Uterus (tissue), 4 donors: ENCODE measurements around the gene SDC1. TPM values are rescaled to one million over a fixed set of nuclear protein-coding genes. Genes with fewer than 3 reads are reported as not detected.
"Not testable (repeated sequence)": the region's sequence is repeated elsewhere in the genome, so short reads cannot be mapped to it uniquely, and the experiment has no call there.

ENCODE experiments used
- DNase-seq, 2 donors: peaks; one replicate each; pipeline ENCODE4 v3.0.0-alpha.2; 2019 to 2020
- H3K27ac ChIP-seq, 2 donors: fragments of 200-600 bp; sonication (generic); 1 replicate in 1 of 2; 2 replicates in 1 of 2; pipeline ENCODE4 v1.5.1; 2016 to 2018
- H3K27me3 ChIP-seq, 2 donors: fragments of 200-600 bp; sonication (generic); one replicate each; pipeline ENCODE4 v1.5.1; 2018 to 2019; ENCODE audit warnings: control low read depth in 1 of 2
- H3K36me3 ChIP-seq, 2 donors: fragments of 200-600 bp; sonication (generic); one replicate each; pipeline ENCODE4 v1.5.1; 2019; ENCODE audit warnings: control low read depth in 1 of 2
- H3K4me1 ChIP-seq, 2 donors: fragments of 200-600 bp; sonication (generic); one replicate each; pipeline ENCODE4 v1.5.1; 2018 to 2019; ENCODE audit warnings: control low read depth in 1 of 2
- H3K4me3 ChIP-seq, 2 donors: fragments of 200-600 bp; sonication (generic); 1 replicate in 1 of 2; 2 replicates in 1 of 2; pipeline ENCODE4 v1.5.1; 2018 to 2019; ENCODE audit warnings: mild to moderate bottlenecking in 1 of 2
- H3K9me3 ChIP-seq, 2 donors: fragments of 200-600 bp; sonication (generic); one replicate each; pipeline ENCODE4 v1.5.1; 2019; ENCODE audit warnings: control low read depth in 1 of 2
- CTCF ChIP-seq, 4 experiments: fragments of 200-600 bp in 2 of 4; fragments of 450-650 bp in 2 of 4; sonication (generic) in 2 of 4; IDR thresholded peaks; one replicate each; pipeline ENCODE4 v1.5.1; 2016 to 2019; ENCODE audit warnings: antibody characterized with exemption in 4 of 4, mild to moderate bottlenecking in 2 of 4, moderate library complexity in 1 of 4
- POLR2A ChIP-seq, 2 donors: fragments of 450-650 bp; IDR thresholded peaks; one replicate each; pipeline ENCODE4 v1.6.1; 2016; ENCODE audit warnings: antibody characterized with exemption in 2 of 2, mild to moderate bottlenecking in 1 of 2, moderate library complexity in 1 of 2
- intact Hi-C: fragments of 100-400 bp; cut with DNase I; formaldehyde crosslinking; loops from one replicate; pipeline ENCODE4 v1.15.1; 2023; ENCODE audit warnings: low total_unique reads
- total RNA-seq, 4 donors: library from RNA; depleted of rRNA in 3 of 4; stranded (reverse); fragments of >200 nt in 3 of 4; gene quantifications; one replicate each; pipeline versions ENCODE4 v1.1.0 to v1.2.4, GENCODE V29; 2014 to 2023
- donor health status: DM: yes; HTN: yes; CAD: no.

The SDC1 gene
- total RNA-seq, 4 donors from 2014 or later: 0.29 to 30.1 (median 3.0) TPM; not detected in 1

GRCh38 chr2:20241973-20242726, 17.2 kb upstream of the SDC1 start:
- Histone ChIP-seq H3K27ac (no peak overlapping the region), H3K27me3 (no peaks in the 10 kb centered on the region), H3K36me3 (no peaks in the 10 kb centered on the region), H3K4me3 (no peak overlapping the region), H3K4me1 (no peaks in the 10 kb centered on the region), H3K9me3 (no peaks in the 10 kb centered on the region)
- intact Hi-C loops: no loop called here
- TF ChIP-seq POLR2A (IDR thresholded peaks at IDR 0.05) (no peak), CTCF (IDR thresholded peaks at IDR 0.05) (peak in 1 of 4 experiments; percentile 21)
- no peak for DNase-seq

- H3K4me1 ChIP-seq, H3K36me3 ChIP-seq, H3K9me3 ChIP-seq, H3K4me3 ChIP-seq, H3K27ac ChIP-seq, H3K27me3 ChIP-seq, intact Hi-C loops, DNase-seq: not testable (repeated sequence)
These were observed 15.4 kb upstream of the SDC1 start for GRCh38 chr2:20240291-20240690.

GRCh38 chr2:20236496-20236895, 11.6 kb upstream of the SDC1 start:
- Histone ChIP-seq H3K9me3 (no peaks in the 10 kb centered on the region), H3K27me3 (no peaks in the 10 kb centered on the region), H3K27ac (no peak overlapping the region), H3K4me1 (no peaks in the 10 kb centered on the region), H3K4me3 (no peak overlapping the region), H3K36me3 (no peaks in the 10 kb centered on the region)
- intact Hi-C loops: no loop called here
- no peak for DNase-seq
- TF ChIP-seq CTCF (IDR thresholded peaks at IDR 0.05): no peak
- no peak for TF ChIP-seq POLR2A (IDR thresholded peaks at IDR 0.05)

DNA sequence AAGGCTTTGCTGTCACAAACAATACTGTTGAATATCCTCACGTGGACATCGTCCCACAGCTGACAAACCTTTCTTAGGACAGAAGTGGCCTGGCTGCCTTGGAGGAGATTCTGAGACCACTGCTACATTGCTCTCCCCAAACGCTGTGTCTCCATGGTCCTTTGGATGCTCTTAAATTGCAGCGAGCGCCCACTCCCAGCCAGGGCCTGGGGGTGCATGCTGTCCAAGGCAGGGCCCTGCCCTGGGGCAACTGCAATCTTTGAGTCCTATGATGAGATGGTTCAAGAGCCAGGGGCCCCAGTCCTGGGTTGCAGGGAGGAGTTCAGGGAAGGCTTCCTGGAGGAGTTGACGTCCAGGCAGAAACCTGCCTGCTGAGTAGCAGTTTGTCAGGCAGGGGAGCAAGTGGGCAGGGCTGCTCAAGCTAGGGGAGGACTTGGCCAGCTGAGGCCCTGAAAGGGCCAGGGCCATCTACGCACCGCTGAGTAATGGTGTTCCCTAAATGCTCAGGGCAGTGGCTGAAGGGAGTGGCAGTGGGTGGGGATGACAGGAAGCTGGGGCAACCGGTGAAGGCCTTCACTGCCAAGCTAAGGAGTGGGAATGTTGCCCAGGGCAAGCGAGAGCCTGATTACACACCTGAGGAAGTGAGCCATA, 10.8 kb upstream of the SDC1 start:
- TF ChIP-seq CTCF (IDR thresholded peaks at IDR 0.05): no peak
- TF ChIP-seq POLR2A (IDR thresholded peaks at IDR 0.05): no peak
- H3K4me3 ChIP-seq: no peak overlapping the region
- no peaks in the 10 kb centered on the region for H3K27me3 ChIP-seq
- no peaks in the 10 kb centered on the region for H3K9me3 ChIP-seq
- intact Hi-C loops: no loop called here
- DNase-seq: no peak
- H3K4me1 ChIP-seq: no peaks in the 10 kb centered on the region
- H3K27ac ChIP-seq: no peak overlapping the region
- no peaks in the 10 kb centered on the region for H3K36me3 ChIP-seq

DNA sequence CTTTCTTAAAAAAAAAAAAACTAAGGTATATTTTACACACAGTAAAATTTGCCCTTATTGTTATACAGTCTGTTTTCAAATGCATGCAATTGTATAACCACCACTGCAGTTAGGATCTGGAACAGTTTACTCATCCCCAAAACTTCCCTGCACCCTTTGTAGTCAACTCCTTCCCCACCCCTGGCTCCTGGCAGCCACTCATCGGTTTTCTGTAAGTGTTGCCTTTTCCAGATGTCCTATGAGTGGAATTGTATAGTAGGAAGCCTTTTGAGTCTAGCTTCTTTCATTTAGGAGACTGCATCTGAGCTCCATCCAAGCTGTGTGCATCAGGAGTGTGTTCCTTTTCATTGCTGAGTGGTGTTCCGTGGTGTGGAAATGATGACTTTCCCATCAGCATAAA, 9.7 kb upstream of the SDC1 start:
- H3K36me3 ChIP-seq, H3K4me3 ChIP-seq, H3K9me3 ChIP-seq, DNase-seq, H3K4me1 ChIP-seq, H3K27me3 ChIP-seq, intact Hi-C loops, H3K27ac ChIP-seq: not testable (repeated sequence)

GRCh38 chr2:20232837-20233207, 7.9 kb upstream of the SDC1 start:
- no peaks in the 10 kb centered on the region for H3K27me3 ChIP-seq
- no peak overlapping the region for H3K27ac ChIP-seq
- H3K9me3 ChIP-seq: no peaks in the 10 kb centered on the region
- no peak overlapping the region for H3K4me3 ChIP-seq
- intact Hi-C loops: no loop called here
- H3K36me3 ChIP-seq: no peaks in the 10 kb centered on the region
- H3K4me1 ChIP-seq: no peaks in the 10 kb centered on the region
- DNase-seq: no peak
- TF ChIP-seq CTCF (IDR thresholded peaks at IDR 0.05) (no peak), POLR2A (IDR thresholded peaks at IDR 0.05) (no peak)
